Kidney (tissue), 14 donors: ENCODE measurements around the gene PLA2G2F. TPM values are rescaled to one million over a fixed set of nuclear protein-coding genes. Genes with fewer than 3 reads are reported as not detected.

Source experiments
- DNase-seq, 5 donors: peaks; one replicate each; pipeline ENCODE4 v3.0.0-alpha.2; 2013 to 2020
- FAIRE-seq: peaks from 2 replicates; lab custom pipeline; 2012; peaks lifted over from hg19 to GRCh38; lab: Jason Lieb, UNC
- H3K27ac ChIP-seq, 2 donors: one replicate each; pipeline ENCODE4 v1.7.0; 2013; ENCODE audit warnings: low read depth in 2 of 2, low read length in 2 of 2, inconsistent platforms in 1 of 2
- H3K27me3 ChIP-seq: one replicate; pipeline ENCODE4 v1.7.1; 2013; ENCODE audit warnings: low read length, inconsistent platforms; ENCODE audit not compliant: control insufficient read depth, insufficient read depth
- H3K36me3 ChIP-seq, 3 donors: one replicate each; pipeline versions ENCODE4 v1.7.0 to v1.7.1; 2013; ENCODE audit warnings: low read length in 3 of 3, control low read depth in 1 of 3, inconsistent platforms in 1 of 3; ENCODE audit not compliant: insufficient read depth in 3 of 3, control insufficient read depth in 2 of 3
- H3K4me1 ChIP-seq, 3 donors: one replicate each; pipeline versions ENCODE4 v1.7.0 to v1.7.1; 2013; ENCODE audit warnings: low read length in 3 of 3, inconsistent platforms in 1 of 3, low read depth in 1 of 3; ENCODE audit not compliant: control insufficient read depth in 2 of 3, insufficient read depth in 2 of 3
- H3K4me3 ChIP-seq, 3 donors: one replicate each; pipeline versions ENCODE4 v1.7.0 to v1.8.1; 2013; ENCODE audit warnings: low read length in 3 of 3, control low read depth in 1 of 3, inconsistent platforms in 1 of 3
- H3K9ac ChIP-seq, 3 donors: one replicate each; pipeline versions ENCODE4 v1.7.0 to v1.7.1; 2013; ENCODE audit warnings: low read length in 3 of 3, control low read depth in 1 of 3, inconsistent platforms in 1 of 3
- H3K9me3 ChIP-seq, 3 donors: one replicate each; pipeline versions ENCODE4 v1.7.0 to v1.7.1; 2013; ENCODE audit warnings: low read length in 3 of 3, control low read depth in 1 of 3, inconsistent platforms in 1 of 3; ENCODE audit not compliant: control insufficient read depth in 2 of 3, insufficient read depth in 1 of 3
- intact Hi-C: fragments of 100-400 bp; cut with DNase I; formaldehyde crosslinking; loops from one replicate; pipeline ENCODE4 v1.11.1; 2022
- polyA plus RNA-seq: library from polyadenylated mRNA; stranded (reverse); fragments of 350-450 nt; fragmentation: Illumina TruSeq; extraction: RNeasy Lipid Tissue Mini Kit (QIAGEN cat#74804); gene quantifications from one replicate; pipeline ENCODE4 v1.2.3, GENCODE V29; 2014; ENCODE audit warnings: low read depth, low replicate concordance; ENCODE audit not compliant: insufficient read depth
- total RNA-seq: library from RNA; stranded (reverse); fragmentation: NEBNext Ultra II Directional; extraction: Animal tissue kit (Norgen Biotek cat#: 25700); gene quantifications from one replicate; pipeline ENCODE4 v1.2.1, GENCODE V29; 2021
- TF ChIP-seq, protein P1 (sequence below): IDR thresholded peaks from 3 replicates; pipeline ENCODE4 v1.5.1; 2012; ENCODE audit warnings: mild to moderate bottlenecking, moderate library complexity, borderline replicate concordance; ENCODE audit not compliant: insufficient read depth; ENCODE audit errors: extremely low read depth
- donor health status: control.
- donor health status: control.
- donor health status: control.
- donor health status: control.
- donor health status: control.
- donor health status: DM: yes; HTN: yes; CAD: no.
- donor health status: Normal renal cell carcinoma (clear cell type).

The PLA2G2F gene
- total and polyA plus RNA-seq, 2 donors from 2014 or later, result not detected

DNA sequence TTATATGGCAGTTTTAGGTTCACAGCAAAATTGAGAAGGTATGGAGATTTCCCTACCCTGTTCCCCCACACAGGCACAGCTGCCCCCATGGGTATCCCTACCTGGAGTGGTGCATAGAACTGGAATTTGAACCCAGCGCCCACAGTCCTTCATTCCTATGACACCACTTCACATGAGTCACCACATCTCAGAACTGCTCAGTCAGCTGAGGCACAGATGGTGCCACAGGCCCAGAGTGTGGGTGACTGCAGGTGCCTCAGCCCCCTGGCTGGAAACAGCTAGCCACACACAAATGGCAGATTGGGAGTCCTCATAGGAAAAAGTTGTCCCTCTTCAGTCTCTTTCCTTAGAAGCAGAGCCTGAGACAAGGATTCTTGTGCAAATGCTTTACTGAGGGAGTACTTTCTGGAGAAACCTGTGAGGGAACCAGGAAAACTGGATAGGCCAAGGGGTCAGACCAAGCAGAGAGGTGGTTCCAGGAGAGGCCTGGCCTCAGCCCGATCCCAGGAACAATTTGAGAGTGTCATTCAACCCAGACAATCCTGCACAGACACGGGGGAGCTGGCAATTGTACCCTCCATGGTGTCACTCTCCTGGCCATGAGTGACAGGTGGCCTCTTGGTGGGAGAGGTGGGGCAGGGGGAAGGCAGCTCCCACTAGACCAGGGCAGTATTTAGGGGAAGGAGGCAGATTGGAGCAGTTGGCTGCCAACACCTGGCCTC lies 26.7 kb upstream of the PLA2G2F start:
- Histone ChIP-seq H3K27ac (no peak overlapping the region), H3K4me3 (no peak overlapping the region), H3K27me3 (no peaks in the 10 kb centered on the region), H3K9ac (no peak overlapping the region), H3K9me3 (no peaks in the 10 kb centered on the region), H3K4me1 (no peaks in the 10 kb centered on the region), H3K36me3 (no peaks in the 10 kb centered on the region)
- intact Hi-C loops, result no loop called here
- no peak for FAIRE-seq
- no peak for DNase-seq
- TF ChIP-seq, protein P1, sequence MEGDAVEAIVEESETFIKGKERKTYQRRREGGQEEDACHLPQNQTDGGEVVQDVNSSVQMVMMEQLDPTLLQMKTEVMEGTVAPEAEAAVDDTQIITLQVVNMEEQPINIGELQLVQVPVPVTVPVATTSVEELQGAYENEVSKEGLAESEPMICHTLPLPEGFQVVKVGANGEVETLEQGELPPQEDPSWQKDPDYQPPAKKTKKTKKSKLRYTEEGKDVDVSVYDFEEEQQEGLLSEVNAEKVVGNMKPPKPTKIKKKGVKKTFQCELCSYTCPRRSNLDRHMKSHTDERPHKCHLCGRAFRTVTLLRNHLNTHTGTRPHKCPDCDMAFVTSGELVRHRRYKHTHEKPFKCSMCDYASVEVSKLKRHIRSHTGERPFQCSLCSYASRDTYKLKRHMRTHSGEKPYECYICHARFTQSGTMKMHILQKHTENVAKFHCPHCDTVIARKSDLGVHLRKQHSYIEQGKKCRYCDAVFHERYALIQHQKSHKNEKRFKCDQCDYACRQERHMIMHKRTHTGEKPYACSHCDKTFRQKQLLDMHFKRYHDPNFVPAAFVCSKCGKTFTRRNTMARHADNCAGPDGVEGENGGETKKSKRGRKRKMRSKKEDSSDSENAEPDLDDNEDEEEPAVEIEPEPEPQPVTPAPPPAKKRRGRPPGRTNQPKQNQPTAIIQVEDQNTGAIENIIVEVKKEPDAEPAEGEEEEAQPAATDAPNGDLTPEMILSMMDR, result no peak

DNA sequence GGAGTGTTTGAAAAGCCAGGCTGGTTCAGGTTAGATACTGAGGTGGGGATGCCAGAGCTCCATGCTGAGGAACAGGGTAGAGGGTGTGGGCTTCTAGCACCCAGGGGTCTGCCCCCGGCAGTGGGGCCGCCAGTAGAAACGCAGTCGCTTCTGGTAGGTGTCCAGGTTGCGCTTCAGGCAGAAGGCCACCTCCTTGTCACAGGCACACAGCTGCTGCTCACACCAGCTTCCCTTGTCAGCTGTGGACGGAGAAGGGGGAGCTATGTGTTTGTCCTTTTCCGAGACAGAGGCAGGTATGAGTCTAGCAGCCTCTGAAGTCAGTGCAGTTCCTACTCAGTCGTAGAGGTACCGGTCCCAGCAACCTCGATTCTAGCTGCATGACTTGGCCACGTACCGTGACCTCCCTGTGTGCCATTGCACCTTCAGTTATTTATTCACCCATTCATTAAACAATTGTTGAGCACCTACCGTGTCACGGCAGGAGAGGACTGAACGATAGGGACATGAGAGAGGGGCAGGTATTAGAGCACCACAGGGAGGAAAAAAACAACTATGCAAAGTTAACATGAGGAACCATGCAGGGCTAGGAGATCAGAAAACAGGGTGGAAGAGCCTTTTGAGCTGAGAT lies 25.0 kb upstream of the PLA2G2F start:
- no peak overlapping the region for H3K4me3 ChIP-seq
- no peak overlapping the region for H3K27ac ChIP-seq
- DNase-seq (peak in 3 of 5 donors; percentile 19 to 39 (median 31)), FAIRE-seq (no peak)
- H3K27me3 ChIP-seq, result no peaks in the 10 kb centered on the region
- TF ChIP-seq, protein P1, result no peak
- H3K4me1 ChIP-seq, result no peaks in the 10 kb centered on the region
- no peaks in the 10 kb centered on the region for H3K9me3 ChIP-seq
- no peak overlapping the region for H3K9ac ChIP-seq
- intact Hi-C loops, result no loop called here
- H3K36me3 ChIP-seq, result no peaks in the 10 kb centered on the region

DNA sequence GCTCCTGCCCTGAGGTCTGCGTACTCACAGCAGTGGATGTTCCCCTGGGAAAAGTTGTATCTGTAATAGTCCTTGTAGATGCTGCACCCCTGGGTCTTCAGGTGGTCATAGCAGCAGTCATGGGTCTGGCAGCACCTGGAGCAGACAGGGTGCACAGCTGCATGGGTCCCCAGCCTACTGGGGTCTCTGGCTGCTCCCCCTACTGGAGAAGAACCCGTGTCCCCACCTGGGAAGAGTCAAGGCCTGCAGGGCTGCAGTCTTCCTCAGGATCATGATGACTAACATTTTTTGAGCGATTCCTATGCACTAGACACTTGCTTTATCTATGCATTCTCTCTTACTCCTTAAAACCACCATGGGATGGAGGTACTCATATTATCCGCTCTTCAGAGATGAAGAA lies 23.6 kb upstream of the PLA2G2F start:
- no peak for FAIRE-seq
- H3K9me3 ChIP-seq, result no peaks in the 10 kb centered on the region
- H3K27ac ChIP-seq, result no peak overlapping the region
- intact Hi-C loops, result no loop called here
- H3K36me3 ChIP-seq, result no peaks in the 10 kb centered on the region
- TF ChIP-seq, protein P1, result no peak
- no peak overlapping the region for H3K4me3 ChIP-seq
- no peak for DNase-seq
- H3K4me1 ChIP-seq, result no peaks in the 10 kb centered on the region
- H3K9ac ChIP-seq, result no peak overlapping the region
- no peaks in the 10 kb centered on the region for H3K27me3 ChIP-seq
